HG03159 (cell line): ENCODE data around the gene PTPRD.

Experiments
- ATAC-seq: cut with Tn5 transposase; IDR thresholded peaks from one replicate; pipeline ENCODE4 v1.9.1; 2021; ENCODE audit warnings: mild to moderate bottlenecking, moderate library complexity; ENCODE audit not compliant: unreplicated experiment

The PTPRD gene

GRCh38 chr9:8382266-8382665 is 2230.5 kb downstream of the PTPRD start:
- no peak for ATAC-seq

GRCh38 chr9:8381601-8382000 is 2231.2 kb downstream of the PTPRD start:
- ATAC-seq = no peak

DNA sequence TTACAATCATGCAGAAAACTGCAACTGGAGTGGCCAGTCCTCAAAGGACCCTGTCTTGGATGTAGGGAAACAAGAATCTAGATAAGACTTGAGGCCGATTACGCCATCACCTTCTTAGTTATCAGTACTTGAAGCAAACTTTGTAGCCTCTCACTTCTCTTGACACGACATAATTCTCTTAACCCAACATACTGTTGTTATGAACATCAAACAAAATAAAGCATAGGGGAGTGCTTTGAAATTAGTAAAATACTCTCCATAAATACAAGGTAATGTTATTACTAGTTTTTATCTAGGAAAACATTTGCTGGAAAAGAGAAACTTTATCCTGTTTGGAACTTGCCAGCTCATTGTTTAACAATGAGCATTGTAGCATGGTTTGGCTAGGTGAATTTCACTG is 2238.3 kb downstream of the PTPRD start:
- no peak for ATAC-seq

GRCh38 chr9:8371686-8372085 is 2241.1 kb downstream of the PTPRD start:
- no peak for ATAC-seq

DNA sequence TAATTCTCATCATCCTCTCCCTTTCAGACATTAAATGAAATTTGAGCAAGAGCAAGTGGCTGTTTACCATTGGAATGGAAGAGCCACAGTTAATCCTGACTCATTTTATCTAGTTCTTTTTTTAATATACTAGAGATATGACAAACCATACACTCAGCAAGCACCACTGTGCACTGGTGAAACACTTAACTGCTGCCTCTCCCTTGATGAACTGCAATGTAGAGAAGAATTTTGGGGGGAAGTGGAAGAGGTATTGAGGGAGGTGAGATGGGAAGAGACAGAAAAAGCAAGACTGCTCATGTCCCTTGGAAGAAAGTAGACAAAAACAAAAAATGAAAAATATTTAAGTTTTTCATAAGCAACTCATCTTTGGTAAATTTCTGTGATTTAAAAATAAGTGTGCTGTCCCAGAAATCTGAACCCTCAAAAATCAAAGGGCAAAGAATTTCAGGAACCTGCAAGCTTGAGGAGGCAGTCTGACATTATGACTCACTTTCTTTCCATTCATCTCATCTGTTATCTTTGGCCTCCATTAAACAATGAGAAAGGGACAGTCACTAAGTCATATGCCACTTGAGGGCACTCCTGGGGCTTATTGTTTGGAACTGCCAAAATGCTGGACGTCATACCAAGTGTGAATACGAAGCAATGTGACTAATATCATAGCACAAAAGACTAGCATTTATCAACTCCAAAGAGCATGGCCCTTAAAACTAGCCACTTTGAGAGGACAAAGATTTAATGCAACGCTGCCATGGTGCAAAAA is 2246.5 kb downstream of the PTPRD start:
- ATAC-seq = no peak

GRCh38 chr9:8365466-8366160 is 2247.2 kb downstream of the PTPRD start:
- no peak for ATAC-seq

DNA sequence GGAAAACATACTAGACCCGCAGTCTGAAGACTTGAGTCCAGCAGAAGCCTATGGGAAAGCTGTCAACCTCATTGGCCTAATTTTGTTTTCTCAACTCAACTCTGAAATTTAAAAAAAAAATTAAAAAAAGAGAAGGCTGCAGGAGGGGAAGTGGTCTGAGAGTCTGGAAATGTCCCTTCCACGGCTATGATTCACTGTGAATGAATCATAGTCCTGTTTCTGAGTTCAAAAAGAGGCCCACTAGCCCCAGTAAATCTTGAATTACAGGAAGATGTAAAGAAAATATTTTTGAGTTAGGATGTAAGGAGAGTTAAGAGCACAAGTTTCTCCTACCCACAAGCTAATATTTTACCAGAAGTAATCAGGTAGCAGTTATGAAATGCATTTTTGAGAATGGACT is 2247.8 kb downstream of the PTPRD start:
- ATAC-seq = peak; percentile 58

DNA sequence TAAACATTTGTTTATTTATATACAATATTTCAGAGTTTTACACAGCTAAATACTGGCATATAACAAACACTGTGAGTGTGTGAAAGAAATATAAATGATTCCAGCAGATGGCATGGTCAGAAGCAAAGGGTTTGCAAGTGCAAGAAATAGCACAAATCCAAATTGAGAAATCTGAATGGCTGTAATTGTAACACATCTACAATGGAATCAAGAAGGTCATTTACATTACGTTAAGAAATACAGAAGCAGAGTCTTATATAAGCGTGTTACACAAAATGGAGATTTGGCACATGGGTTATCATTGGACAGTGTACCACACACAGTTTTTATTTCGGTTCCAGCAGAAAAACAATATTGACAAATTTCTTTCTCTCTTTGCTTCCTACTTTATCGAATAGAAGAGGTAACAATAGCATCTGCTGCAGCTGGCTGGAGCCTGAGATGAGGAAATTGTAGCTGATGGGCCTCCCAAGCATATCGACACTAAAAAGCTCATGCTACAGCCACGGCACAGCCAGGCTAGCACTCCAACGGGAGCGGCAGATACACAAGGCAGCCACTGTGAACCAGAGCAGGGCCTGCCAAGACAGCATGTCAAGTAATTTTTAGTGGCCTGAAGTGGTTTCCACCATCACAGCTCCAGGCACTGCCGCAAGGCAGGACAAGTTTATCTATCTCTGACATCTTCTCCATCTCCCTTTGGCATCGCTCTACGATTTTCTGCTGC is 2248.6 kb downstream of the PTPRD start:
- ATAC-seq = no peak

- ATAC-seq = peak; percentile 67
Measured at GRCh38 chr9:8362250-8362649, 2250.6 kb downstream of the PTPRD start.

DNA sequence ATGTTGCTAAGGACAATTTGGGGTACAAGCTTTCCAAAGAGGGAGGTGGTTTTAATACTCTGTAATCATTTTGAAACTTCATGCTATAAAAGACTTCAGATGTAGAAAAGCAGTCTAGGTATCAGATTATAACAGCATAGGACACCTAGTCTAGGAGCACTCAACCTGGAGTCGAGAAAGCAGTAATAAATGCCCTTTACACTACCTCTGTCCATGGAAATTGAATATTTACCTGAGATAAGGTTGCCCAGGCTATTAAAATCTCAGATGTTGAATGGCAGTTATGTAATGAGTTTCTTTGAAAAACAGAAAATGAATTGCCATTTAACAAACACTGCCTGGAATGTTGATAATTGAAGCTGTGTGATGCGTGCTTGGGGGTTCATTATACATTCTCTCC is 2251.4 kb downstream of the PTPRD start:
- ATAC-seq = no peak

- ATAC-seq = no peak
Measured at GRCh38 chr9:8356406-8356805, 2256.4 kb downstream of the PTPRD start.

DNA sequence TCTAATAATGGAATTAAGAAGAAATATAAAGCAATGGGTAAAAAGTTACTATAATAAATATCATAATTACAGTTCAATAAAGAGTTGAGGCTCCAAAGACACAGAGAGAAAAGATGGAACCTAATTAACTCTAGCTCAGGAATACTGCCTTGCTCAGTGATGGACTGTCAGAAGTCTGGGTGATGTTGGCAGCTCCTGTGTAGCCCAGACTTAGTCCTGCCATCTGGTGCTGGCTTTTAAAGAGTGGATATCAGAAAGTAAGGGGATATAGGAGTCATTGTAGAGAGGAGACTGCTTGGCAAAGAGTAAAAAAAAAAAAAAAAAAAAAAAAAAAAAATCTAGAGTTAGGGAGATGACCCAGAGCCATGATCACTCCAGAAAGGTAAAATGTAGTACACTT is 2261.4 kb downstream of the PTPRD start:
- ATAC-seq = no peak

DNA sequence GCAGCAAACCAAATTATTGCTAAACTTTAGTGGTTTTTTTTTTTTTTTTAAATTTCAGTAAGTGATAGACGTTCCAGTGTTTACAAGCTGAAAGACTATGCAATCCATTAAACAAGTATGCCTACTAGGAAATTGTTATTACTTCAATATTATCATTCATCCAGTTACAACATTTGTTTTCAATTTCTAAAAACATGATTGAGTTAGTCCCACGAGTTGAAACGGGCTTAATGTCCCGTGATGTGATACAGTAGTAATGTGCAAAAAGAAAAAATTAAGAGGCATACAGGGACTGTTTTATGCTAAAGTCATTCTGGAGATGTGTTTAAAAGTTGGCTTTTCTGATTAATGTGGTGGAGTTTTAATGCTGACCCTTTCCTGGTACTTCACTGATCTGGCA is 2262.9 kb downstream of the PTPRD start:
- no peak for ATAC-seq

DNA sequence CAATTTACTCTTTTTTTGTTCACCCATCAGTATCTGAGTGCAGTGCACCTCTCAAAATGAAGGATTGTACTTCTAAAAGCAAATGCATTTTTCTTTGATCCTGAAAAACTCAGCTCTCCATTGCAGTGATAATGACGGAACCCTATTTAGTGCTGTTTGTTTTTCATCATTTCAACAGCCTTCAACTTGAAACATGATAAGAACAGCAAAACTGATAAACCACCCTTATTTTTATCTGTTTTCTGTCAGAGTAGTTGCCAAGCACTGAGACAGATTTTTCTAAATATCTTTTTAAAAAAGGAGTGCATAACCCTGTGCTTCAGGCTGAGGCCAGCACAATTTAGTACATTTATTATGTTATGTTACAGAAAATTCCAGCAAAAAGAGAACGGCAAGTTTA is 2263.4 kb downstream of the PTPRD start:
- ATAC-seq = no peak

DNA sequence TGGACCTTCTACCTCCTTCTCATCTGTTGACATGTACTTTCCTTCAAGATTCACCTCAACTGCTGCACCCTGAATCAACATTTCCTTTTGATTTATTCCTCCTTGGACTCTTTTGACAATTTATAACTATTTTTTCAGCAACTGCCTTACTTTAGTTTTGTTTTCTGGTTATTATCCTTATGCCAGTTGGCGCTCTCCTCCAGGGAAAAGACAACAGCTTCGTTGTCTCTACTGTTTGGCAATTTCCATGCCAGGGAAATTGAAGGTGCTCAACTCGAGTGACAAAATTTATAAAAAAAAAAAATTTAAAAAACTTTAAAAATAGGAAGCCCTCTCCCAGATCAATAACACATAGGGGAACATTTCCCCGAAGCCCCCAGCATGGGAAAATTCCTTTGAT is 2264.0 kb downstream of the PTPRD start:
- ATAC-seq = no peak

GRCh38 chr9:8346296-8346695 is 2266.5 kb downstream of the PTPRD start:
- no peak for ATAC-seq

- ATAC-seq = no peak
Measured at GRCh38 chr9:8338767-8339510, 2273.9 kb downstream of the PTPRD start.

DNA sequence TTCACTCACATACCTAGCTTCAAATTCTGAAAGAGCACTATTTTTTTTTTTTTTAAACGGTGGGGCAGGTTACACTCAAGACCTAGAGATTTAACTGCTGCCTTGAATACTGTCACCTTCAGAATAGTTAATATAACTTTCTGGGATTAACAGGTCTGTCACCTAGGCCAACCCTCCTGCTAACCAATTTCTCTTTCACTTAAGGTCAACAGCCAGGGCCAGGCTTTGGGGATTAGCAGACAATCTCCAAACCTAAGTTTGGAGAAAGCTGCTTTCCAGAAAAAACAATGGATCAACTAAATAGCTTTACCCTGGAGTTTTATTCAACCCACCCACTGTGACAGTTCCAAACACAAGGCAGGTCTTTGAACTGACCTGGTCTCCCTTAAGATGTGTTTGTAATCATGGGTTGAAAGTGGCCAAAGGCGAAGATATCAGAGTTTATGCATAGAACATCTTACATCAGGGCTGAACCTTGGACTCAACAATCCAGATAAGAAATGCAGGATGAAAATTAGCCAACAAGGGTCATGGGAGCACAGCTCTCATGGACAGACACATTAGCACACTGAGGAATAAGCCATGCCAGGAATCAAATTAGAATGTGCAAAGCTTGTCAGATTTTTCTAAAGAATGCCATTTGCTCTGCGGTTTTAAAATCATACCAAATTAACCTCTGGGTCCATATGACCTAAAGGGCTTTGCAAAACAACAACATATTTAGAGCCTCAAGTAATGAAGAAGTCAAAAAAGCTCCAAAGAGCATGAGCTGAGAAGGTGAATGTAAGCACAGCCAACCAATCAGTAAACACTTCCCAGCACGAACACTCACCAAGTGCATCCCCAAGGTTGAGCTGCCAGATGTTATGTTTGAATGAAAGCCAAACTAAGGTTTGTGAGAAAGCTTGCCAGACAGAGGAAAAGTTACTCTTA is 2274.7 kb downstream of the PTPRD start:
- ATAC-seq = no peak

GRCh38 chr9:8332871-8333270 is 2279.9 kb downstream of the PTPRD start:
- ATAC-seq = no peak

DNA sequence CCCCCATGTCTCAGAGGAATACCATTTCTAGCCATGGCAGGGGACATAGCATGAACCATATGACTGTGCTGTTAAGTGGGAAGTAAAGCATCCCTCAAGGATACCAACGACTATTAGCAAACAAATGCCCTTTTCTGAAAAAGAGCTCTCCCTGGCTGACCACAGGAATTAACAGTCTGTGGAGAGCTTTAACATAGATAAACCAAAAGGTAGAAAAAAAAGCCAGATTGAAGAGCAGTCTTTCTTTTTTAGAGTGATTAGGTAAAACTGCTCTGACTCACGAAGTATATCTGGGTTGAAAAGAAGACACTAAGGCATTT is 2280.5 kb downstream of the PTPRD start:
- ATAC-seq = no peak
